Activated T-helper 1 cell treated with Interleukin-2 at 50 U/mL for 16 hours (primary cell): ENCODE measurements around the gene GARNL3.

Experiments used
- DNase-seq: peaks from one replicate; pipeline ENCODE4 v3.0.0-alpha.2; 2020; ENCODE audit warnings: low read depth

GARNL3 gene

DNA sequence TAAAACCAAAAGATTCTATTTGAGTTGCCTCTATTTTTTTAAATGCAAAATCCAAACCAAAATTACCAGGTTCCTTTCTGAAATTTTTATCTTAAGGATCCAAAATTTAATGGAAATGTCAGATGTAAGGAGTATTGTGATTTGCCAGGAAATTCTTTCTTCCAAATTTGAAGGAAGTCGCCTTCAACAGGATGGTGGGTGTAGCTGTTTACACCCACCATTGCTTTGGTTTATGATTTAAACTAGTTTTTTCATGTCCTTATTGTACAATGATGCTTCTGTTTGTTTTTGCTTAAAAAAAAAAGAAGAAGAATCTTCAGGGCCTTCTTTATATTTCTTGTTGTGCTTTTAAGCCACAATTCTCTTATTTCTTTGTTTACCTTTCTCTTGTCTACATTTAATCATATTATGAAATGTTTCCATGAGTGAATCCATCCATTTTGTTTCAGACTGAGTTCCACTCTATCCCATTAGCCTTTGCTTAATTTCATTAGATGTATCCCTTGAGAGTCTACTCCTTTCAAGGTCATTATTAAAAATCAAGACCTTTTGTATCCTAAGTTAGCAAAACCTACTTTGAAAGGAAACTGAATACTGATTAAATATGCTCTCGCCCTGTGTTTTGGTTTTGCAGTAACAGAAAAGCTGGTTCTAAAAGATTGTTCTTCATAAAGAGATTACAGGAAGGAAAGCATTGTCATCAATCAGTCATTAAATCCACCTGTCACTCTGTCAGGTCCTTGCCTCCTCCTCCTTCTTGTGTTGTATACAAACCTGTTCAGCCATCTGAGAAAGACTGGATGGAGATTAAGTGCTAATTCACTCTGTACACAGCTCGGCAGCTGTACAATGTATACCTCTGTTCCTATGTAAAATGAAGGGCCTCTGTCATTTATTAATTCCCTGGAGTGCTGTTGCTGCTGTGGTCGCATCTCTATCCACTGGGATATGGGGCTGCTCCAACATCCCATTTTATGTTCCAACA is 86.9 kb downstream of the GARNL3 start:
- DNase-seq = no peak

DNA sequence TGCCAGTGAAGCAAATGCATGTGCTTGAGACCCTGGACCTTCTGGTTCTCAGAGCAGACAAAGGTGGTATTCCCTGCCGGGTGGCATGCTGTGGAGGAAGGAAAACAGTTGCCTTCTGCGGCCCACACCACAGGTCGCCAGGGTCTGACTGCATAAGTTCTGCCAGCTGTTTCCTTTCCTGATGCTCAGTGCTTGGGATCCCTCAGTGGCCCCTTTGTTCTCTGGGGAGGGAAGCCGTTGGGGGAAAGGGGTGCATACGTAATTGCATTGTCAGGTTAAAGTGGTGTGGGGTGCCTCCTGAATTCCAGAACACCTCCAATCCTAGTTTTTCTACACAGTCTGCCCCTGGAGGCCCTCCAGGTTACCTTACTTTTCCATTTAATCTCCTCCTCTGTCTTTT is 89.3 kb downstream of the GARNL3 start:
- DNase-seq = no peak

GRCh38 chr9:127356906-127357305 is 92.3 kb downstream of the GARNL3 start:
- DNase-seq = no peak

DNA sequence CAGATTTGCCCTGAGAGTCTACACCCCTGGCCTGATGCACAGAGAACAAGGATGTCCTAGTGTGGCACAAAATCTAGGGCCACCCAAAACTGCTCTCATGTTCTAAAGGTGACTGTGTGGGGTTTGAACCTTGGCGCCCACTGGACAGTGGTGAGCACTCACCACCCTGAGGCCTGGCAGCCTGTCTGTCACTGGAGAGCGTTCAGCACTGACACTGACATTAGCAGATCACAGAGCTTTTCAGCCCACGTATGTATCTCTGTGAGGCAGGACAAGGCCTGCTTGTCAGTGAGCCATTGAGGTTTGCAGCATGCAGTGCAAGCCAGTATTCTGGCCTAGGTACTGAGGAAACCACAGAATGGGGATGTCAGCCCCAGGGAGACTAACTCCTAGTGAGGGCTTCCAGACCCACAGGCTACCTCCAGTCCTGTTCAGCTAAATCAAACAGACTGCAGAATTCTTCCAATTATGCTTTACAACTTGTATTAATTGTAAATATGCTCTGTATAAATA is 93.5 kb downstream of the GARNL3 start:
- no peak for DNase-seq

DNA sequence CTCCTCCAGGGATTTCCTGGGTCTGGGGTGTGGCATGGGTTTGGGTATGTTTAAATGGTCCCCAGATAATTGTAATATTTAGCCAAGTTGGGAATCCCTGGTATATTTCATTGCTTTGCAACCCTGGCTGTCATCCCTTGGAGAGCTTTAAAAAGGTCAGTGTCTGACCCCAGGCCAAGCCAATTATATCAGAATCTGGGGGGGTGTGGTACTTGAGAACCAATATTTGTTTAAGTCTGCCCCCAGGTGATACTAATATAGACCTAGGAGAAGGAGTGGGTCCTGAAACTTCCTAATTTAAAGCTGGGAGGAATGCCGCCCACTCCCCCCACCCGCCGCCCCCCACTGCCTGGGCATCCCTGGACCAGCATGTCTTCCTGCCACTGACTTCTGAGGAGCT is 94.2 kb downstream of the GARNL3 start:
- no peak for DNase-seq

GRCh38 chr9:127360250-127360649 is 95.7 kb downstream of the GARNL3 start:
- DNase-seq = no peak

- DNase-seq = no peak
Observed at GRCh38 chr9:127360829-127361228, 96.3 kb downstream of the GARNL3 start.

- DNase-seq = no peak
Observed at GRCh38 chr9:127361561-127361960, 97.0 kb downstream of the GARNL3 start.

- no peak for DNase-seq
Observed at GRCh38 chr9:127362829-127363228, 98.3 kb downstream of the GARNL3 start.

DNA sequence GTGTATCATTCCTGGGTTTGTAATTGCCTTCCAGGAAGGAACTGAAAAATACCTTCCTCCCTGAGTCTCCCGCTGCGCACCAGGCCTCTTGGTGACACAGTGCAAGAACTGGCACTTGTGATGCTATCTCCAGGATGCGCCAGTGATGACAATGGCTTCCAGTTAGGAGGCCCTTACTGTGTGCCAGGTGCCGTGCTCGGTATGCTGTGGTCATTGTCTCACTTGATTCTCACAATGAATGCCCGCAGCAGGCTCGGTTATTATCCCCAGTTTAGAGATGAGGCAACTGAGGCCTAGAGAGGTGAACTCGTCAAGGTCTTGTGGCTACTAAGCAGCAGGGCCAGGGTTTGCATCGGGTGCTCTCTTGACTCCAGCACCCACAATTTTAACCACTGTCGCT is 100.9 kb downstream of the GARNL3 start:
- no peak for DNase-seq

GRCh38 chr9:127366594-127366993 is 102.0 kb downstream of the GARNL3 start:
- no peak for DNase-seq

DNA sequence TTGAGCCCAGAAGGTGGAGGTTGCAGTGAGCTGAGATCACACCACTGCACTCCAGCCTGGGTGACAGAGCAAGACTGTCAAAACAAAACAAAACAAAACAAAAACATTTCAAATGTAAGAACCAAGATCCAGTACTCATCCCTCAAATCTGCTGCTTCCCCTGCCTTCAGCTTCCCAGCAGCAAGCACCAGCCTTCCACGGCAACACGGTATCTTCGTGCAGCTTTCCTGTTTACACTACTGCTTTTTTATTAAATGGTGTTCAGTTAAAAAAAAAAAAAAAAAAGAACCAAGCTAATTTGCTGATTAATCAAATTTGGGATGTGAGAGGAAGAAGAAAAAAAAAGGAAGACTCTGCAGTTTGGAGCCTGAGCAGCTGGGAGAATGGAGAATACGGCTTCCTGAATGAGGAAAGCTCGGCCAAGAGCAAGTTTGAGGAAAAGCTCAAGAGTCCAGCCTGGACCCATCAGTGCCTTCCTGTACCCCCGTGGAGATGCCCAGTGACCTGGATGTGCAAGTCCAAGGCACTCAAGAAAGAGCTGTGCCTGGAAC is 104.4 kb downstream of the GARNL3 start:
- DNase-seq = no peak

DNA sequence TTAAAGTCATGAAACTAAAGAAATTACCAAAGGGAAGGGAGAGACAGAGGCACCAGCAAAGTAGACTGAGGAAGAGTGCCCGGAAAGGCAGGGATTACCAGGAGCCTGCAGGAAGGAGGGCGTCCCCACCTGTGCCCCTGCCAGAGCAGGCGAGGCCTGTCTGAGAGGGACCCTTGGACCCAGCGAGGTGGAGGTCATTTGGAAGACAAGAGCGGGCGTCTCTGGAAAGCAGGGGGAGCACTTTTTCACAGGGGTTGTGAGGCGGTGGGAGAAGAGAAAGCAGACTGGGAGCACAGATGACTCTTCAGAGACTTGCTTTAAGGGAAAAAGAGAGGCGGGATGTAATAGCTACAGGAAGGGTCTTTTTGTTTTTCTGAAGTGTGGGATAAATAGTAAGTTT is 104.9 kb downstream of the GARNL3 start:
- no peak for DNase-seq

GRCh38 chr9:127370147-127370579 is 105.6 kb downstream of the GARNL3 start:
- no peak for DNase-seq

DNA sequence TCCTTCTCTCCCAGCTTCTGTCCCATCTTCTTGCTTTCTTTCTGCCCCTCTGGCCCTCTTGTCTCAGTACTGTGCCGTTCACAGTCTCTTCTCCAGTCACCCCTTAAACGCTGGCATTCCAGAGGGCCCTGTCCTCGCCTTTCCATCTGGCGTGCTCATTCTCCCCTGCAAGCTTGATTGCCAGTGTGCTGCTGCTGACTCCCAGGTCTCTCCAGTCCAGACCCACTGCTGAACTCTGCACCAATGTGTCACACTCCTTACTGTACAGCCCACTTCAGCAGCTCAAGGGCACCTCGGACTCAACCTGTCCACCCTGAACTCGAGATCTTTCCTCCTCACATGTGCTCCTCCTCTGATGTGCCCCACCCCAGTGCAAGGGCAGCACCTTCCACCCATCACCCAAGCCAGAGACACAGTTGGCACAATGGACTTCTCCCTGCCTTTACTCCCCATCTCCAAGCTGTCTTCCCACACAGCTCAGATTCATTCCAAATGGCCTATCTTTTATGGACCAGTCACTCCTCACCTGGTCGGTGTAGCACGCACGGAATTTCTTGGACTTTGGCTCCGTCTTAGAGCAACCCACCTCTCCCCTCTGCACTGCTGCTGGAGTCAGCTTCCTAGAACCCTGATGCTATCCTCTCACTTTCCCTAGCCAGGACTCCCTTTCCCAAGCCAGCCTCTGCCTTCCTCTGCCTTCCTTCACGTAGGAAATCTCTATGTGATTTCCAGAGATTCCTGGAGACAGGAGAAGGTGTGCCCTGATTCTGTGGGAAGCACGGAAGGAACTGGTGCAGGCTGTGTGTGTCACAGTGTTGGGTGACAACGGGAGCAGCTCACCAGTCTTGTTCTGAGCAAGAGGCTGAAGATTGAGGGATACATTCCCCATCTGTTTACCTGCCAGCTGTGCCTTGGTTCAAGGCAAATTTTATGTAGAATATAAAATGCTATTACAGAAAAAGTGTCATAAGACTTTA is 106.4 kb downstream of the GARNL3 start:
- no peak for DNase-seq

- no peak for DNase-seq
Observed at GRCh38 chr9:127380479-127380878, 115.9 kb downstream of the GARNL3 start.

GRCh38 chr9:127382541-127382940 is 118.0 kb downstream of the GARNL3 start:
- DNase-seq = no peak

DNA sequence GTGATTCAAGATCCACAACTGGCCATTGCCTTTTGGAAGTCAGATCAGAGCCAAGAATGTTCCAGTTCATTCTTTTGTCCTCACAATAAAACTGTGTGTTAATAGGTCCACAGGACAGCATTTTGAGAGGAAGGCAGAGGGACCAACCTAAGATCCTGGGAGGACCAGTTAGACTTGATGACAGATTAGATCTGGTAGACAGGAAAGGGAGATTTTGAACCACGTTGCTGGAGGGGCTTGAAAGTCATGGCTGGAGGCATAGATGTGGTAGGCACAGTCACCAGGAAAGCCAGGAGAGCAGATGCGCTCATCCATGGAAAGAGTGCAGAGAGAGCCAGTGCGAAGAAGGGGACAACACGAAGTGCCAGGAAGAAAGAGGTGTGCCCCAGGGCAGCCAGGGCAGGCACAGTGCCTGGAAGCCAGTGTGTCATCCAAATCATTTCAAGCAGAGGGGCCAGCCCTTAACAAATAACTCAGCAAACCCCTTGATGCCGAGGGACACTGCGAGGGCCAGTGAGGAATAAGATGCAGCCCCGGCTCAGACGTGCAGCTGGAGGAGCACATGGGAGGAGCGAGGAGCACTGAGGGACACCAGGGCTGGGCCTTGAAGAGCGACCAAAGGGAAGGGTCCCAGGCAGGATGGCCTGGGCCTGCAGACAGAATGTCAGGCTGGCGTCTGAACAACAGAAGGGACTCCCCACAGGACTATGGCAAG is 119.6 kb downstream of the GARNL3 start:
- DNase-seq = no peak

GRCh38 chr9:127384901-127385300 is 120.3 kb downstream of the GARNL3 start:
- DNase-seq = no peak

DNA sequence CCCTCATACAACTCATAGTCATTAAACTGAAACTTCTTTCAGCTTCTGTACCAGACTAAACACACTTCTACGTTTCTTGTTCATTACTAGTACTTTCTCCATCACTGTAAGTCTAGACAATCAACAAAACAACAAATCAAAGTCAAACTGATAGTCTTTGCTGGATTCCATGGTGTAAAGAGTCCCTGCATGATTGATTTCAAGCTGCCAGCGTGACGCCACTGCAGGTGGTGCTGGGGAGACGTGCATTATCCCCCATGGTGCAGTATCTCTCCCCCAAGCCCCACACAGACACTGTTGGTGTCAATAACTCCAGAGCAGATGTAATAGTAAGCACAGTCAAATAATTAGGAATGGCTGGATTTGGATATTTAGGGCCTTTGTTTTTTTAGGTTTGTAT is 121.7 kb downstream of the GARNL3 start:
- DNase-seq = no peak

- DNase-seq = no peak
Observed at GRCh38 chr9:127386981-127387380, 122.4 kb downstream of the GARNL3 start.
